HG03469 (cell line): ENCODE results near the gene ESRRB.

Experiments
- ATAC-seq: cut with Tn5 transposase; IDR thresholded peaks from one replicate; pipeline ENCODE4 v1.9.1; 2021; ENCODE audit warnings: mild to moderate bottlenecking, moderate library complexity, moderate number of reproducible peaks; ENCODE audit not compliant: unreplicated experiment

Gene ESRRB

DNA sequence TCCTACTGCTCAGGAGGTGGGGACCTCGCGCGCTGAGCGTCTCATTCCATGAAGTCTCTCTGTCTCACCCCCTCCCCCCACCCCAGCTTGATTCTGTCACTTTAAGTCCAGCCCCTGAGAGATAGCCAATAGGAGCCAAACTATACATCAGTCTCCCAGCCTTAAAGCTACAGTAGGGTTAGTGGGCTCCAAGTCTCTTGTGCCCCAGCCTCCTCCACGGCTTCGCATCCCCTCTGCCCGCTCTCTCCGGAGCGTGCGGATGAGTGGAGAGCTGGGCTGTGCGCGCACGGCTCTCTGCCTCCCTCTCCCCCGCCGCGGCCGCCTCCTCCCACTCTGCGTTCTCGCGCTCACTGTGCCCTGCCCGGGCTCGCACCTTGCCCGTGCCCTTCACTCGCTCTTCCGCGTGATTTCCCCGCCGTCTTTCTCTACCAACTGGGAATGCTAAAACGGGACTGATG is at the start of gene ESRRB:
ESRRB (plus strand) TSS at position 191 of the 458 bp plus-strand sequence; CDS start at position 456, 265 bp downstream.
- ATAC-seq: no peak

DNA sequence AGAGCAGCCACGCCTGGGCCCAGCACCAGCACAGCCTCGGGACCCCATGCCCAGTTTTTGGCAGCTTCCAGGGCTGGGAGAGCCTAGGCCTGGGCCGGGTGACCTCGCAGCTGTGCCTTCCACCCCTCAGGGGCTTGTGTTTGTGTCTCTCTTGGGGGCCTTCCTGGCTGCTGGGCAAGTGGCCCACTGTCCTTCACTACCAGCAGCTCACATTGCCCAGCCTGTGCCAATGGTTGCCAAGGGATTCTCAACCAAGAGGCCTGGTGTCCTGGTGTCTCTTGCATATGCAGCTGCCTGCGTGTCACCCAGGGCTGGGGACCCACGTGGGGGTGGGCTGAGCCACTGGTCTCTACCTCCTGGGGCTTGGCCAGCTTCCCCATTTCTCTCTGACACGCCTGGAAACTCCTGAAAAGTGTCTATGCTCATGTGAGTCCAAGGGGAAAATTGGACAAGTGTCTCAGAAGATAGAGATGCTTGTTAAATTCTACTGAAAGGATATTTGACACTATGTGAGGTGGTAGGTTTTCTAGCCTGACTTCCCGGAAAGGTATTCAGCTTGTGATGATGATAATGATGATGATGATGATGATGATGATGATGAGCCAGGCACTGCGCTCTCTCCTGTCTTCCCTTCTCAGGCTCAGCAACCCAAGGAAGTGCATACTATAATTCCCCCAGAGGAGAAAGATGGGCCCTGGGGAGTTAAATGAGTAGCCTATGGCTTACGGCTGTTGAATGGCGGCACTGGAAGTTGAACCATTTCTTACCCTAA is 48.8 kb upstream of the ESRRB start:
- ATAC-seq: no peak

DNA sequence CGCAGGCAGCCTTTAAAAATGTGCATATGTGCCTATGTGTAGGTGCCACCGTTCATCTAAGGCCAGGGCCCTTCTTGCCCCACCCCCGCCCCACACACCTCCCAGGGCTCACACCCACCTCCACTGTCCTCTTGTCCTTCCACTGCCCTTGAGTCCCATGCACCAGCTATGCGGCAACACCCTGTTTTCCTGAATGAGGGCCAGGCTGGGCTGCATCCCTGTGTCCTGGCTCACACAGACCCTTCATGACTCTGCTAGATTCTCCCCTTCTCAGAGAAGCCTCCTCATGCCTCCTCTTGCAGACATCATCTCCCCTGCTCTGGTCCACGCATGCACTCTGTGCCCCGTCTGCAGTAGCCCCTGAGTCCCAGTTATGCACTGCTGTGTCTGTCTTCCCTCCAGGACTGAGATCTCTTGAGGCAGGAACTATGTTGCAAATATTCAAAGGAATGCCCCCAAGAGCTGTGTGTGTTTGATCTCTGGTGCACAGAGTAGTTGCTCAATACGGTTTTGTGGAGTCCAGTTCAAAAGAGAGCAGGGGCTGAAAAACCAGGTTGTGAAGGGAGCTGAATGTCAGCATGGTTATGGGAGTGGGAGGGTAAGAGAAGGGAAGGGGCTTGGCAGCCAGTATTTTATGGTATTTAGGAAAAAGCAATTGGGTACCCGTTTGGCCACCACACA is 47.3 kb upstream of the ESRRB start:
- no peak for ATAC-seq

DNA sequence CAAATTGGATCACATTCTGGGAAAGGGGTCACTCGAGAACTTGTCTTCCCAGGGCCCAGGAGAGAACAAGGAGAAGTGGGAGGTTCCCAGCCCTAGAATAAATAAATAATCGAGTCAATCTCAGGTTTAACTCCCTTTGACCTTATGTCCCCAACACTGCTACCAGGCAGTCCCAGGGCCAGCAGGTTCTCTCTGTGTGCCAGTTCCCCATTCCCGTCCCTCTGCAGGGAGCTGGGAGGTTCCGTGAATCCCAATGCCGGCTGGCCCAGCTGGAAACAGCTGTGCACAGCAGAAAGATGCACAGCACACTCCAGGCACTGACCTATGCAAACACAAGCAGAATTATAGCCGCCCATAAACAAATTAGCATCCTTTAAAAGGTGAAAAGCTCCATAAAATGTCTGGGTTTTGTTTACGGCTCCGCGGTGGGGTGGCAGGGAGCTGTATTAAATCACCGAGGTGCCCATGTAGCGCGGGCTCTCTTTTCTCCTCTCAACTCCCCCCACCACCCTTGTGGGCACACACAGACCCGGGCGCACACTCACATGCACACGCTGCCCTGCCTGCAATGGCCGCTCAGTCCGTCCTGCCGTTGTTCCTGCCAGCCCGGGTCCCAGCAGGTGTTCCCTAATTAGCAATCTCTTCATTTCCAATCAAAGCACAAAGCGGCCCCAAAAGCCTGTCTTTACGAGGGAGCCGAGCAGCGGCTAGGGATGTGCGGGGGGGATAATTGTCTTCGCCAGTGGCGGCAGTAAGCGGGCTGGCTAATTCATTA is 46.6 kb upstream of the ESRRB start:
- ATAC-seq: no peak

DNA sequence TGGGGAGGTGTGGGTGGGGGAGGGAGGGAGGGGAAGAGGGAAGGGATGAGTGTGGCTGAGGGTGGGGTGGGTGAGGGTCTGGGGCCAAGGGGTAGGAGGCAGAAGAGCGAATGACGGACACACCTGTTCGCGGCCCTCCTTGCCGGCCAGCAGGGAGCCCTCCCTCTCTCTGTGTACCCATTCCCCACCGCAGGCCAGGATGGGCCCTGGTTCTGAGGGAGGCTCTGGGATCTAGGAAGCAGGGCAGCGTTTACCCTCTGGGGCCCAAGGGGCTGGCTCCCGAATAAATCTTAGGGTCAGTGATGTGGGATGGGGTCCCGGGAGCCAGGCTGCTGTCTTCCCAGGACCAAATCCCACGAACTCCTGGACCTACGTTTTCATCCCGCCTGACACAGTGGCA is 46.0 kb upstream of the ESRRB start:
- no peak for ATAC-seq

DNA sequence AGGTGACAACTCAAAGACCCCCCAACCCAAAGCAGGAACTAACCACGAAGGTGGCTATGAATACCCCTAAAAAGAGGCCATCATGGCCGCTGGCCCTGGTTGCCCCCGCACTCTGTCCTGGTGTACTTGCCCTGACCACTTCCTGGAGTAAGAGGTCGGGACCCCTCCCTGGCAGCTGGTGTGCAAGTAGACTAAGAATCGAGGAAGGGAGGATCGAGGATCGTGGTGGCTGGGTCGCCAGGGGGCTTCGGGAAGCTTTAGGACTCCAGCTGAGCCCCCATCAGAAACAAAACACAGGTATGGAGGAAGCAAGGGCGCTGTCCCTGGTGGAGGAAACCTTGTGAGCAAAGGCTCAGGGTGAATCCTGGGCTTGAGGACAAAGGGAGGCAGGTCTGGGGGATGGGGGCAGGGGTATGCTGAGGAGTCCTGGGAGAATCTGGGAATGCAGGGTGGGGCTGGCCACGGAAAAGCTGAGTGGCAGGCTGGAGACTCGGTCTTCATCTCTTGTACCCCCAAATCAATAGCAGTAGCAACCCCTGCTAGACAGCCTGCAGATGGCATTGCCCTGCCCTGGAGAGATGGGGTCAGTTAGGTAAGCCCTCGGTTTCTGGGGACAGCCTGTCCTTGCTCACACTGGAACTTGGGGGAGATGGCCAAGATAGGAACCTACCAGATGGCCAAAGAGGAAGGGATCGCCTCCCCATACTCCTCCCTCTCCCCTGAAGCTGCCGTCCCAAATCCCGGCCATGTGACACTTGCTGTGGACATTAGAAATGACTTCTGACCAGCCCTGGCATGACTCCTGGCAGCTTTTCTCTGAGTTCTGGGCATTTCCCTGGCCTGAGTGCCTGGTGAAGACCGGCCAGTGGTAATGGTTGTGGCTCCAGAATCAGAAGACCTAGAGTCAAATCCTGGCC is 45.3 kb upstream of the ESRRB start:
- no peak for ATAC-seq

DNA sequence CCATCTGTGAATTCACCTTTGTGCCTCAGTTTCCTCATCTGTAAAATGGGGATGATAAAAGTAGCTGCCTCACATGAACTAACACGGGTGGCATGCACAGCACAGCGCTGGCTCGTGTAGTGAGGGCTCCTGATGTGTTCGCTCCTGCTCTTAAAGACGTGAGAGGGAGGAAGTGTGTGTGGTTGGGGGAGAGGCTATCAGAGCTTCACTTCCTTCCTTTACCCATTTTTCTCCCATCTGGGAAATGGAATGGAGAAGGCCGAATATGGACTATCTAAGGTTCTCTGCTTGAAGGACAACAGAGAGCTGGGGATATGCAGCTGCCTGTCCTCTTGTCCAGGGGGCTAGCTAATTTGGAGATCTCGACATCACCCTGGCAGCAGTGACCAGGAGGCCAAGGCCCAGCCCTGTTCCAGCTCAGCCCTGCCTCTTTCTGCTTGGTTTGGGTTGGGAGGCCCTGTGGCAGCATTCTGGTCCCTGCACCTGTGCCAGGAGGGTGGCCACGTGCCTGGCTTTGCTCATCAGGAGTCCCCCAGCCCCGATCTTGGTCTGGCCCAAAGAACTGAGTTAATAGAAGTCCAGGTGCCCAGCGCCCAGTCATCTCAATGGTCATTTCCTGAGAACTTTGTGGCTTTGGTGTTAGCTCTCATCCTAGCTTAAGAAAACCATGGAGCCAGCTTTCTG is 44.5 kb upstream of the ESRRB start:
- ATAC-seq: no peak

DNA sequence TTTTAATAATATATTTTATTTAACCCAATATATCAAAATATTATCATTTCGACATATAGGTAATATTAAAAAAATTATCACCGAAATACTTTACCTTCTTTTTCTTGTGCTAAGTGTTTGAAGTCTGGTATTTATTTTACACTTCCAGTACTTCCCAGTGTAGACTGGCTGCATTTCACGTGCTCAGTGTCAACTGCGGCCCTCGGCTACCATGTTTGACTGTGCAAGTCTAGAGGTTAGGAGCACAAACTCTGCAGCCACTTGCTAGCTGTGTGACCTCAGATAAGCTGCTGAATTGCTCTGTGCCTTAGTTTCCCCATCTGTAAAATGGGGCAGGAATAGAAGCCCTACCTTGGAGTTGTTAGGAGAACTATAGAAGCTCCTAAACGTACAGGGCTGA is 42.3 kb upstream of the ESRRB start:
- ATAC-seq: no peak

DNA sequence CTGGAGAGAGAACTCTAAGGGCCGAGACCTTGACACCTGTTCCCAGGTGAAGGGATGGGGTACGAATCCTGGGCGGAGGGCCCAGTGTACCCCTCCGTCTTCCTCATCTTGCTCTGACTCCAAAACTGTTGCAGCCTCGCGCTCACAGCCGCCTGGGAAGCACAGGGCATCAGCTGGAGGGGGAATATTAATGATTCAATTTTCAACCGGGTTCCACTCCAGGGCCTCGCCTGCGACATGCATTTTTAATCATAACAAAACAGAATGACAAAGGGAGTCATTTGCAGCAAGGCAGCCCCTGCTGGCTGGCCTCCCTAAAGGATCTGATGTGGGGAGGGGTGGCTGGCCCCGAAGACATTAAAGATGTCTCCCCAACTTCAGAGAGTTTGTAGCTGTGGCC is 41.6 kb upstream of the ESRRB start:
- no peak for ATAC-seq

DNA sequence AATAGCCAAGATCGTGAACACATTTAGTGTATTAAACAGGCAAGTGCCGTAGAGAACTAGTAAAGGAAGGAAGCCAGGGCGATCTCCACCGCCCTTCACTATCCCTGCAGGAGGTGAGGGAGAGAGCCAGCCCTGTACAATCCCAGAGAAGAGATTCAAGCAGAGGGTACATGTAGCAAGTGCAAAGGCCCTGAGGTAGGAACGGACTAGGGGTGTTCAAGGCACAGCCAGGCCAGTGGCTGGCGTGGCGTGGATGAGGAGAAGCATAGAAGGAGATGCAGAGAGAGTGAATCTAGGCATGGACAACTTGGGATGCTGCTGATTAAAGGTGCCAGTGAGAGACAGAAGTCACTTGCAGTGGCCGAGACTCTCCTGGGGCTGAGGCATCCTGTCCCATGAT is 39.1 kb upstream of the ESRRB start:
- no peak for ATAC-seq

DNA sequence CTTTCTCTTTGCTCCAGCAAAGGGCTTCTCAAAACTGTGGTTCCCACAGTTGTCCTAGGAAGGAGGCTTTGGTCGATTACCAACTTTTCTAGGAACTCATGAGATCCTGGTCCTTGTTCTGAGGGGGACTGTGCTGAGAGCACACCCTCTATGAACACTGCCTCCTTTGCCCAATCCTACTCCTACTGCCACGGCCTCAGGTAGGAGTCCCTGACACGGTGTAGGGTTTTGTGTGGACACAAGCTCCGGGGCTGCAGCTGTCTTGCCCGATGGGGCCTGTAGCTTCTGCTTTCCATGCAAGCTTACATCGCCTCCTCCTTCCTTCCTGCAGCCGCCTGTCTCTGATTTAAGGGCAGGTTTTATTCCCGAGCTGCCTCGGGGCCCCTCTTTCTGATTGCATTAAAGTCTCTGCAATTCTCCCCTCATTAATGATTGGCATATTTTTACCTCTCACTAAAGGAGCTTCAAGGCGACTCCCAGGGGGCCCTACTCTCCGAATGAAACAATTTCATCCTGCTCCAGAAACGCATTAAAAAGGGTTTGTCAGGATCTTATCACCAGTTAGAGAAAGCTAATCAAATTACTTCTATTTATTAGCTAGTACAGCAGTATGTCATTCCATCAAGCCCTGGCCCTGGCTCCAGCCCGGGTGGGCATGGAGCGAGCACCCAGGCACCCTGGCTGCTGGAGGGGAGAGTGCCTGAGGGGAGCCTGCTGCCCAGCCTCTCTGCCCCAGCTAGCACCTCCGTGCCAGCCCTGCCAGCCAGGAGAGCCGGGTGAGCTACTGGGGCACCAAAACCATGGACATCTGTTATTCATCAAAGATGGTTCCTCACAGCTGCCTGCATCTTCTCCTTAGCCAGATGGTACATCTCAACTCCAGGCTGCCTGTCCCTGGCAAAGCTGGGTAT is 38.0 kb upstream of the ESRRB start:
- ATAC-seq: no peak

DNA sequence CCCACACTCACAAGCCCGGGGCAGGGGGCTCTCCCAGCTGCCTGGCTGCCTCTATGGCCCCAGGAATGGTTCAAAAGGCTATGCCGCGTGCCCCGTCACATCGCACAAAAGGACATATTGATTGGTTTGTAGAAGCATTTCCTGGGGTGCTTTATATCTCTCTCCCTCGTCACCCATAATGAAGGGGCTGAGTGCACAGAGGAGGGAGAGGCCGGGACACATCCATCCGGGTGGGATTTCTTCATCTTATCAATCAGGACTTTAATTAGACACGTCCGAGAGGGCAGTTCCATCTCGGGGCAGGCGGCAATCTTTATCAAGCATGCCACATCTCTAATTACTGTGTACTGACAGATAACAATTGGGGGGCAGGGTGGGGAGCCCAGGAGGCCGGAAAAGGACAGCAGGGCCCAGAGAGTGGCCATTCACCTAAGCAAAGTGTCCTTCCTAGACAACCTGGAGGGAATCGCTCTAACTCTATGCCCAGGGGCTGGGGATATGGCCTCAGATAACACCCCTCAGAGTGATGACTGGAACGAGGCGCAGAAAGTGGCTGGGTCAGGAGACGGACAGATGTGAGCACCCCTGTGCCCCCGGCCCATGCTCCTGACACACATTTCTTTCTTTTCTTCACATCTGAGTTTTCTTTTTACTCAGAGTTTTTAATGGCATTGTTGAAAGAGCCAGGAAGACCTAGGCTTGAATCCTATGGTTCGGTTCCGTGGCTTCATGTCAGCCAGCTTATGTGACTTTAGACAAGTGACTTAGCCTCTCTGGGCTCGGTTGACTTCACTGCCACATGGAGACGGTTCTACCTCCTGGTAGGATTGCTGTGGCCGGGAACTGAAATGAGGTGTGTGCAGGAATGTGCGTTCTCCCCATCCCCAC is 36.0 kb upstream of the ESRRB start:
- ATAC-seq: no peak

DNA sequence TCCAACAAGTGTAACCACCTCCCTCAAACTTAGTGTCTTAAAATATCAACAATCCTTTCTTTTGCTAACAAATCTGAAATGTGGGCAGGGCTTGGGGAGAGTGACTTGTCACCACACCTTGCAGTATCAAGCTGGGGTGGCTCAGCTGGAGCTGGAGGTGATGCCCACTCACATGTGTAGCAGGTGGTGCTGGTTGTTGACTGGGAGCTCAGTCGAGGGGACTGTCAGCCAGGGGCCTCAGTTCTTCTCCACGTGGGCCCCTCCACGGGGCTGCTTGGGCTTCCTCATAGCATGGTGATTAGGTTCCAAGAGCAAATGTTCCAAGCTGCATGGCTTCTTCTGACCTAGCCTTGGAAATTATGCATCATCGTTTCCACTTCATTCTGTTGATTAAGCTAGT is 32.6 kb upstream of the ESRRB start:
- no peak for ATAC-seq

DNA sequence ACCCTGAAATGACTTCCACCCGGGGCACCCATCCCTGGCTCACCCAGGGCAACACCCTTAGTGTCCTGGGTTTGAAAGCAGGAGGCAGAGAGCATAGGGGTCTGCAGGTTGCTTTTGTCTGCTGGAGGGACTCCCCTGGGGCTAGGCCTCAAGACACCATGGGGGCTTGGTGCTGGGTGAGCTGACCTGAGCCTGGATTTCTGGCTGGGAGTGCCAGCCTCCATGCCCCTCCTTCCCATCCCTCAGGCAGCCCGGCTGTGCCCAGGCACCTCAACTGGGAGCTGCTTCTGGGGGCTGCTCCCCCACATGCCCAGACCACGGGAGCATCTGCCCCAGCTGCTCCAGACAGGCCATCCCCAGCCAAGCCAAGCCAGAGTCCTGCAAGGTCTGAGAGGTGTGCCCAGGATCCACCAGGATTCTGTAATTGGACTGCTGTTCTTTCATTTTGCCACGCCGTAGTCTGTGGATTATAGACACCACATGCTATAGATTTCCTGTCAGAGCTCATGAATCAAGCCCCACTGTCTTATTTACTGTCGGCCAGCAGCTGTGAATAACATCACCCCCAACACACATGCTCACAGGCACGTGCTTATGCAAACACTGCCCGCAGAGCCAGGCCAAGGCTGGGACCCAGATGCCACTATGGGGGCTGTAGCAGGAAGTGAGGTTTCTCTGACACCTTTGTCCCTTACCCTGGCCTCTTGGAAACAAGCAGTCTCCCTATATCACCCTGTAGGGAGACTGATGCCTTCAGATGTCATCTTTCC is 29.4 kb upstream of the ESRRB start:
- ATAC-seq: no peak

DNA sequence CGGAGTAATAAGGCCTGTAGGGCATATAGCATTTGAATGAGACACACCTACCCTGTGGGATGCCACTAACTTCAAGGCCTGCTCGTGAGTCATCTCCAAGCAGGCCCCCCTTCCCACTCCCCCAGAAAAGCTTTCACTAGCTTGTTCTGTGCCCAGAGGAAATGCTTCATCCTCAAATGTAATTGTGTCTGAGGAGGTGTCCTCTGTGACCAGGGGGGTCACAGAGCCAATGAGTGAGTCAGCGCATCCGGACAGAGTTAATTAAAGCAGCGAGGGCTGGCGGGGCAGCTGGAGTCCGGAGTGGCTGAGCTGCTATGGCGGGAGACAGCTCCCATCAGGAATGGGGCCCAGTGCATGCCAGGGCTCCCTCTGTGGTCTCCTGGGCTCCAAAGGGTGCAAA is 27.0 kb upstream of the ESRRB start:
- ATAC-seq: no peak

DNA sequence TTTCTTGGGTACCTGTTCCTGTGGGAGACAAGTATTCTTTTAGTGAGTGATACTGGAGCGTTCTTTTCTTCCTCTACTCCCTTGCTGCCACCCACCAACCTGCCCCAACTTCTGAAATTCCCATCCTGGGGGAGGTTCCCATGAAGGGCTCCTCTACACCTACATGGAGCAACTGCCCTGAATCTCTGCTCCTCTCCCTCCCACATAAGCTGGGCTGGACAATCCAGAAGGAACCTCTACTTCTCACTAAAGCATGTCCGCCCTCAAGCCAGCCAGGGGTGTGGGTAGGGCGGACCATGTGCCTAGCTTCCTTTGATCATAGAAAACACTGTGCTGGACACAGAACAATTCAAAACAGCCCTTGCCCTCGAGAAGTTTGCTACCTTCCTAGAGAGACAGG is 25.9 kb upstream of the ESRRB start:
- no peak for ATAC-seq

DNA sequence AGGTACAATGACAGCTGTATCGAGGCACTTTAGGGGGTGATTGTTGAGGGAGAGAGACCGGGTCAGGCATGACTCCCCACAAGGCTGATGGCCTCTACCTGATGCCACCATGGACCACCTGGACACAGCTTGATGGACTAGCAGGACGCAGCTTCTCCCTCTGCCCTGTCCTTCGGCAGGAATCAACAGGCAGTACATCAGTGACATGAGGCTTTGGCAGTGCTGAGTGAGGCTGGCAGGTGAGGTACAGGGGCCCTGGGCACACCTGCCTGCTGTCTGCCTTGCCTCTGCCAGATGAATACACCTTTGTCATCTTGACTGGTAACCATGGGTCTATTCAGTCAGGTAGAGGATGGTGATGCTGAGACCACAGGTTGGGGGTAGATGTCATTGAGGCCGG is 25.3 kb upstream of the ESRRB start:
- no peak for ATAC-seq
